CD4-positive, CD25-positive, alpha-beta regulatory T cell (primary cell): ENCODE results near the gene SPRR2B. TPM values are rescaled to one million over a fixed set of nuclear protein-coding genes. Genes with fewer than 3 reads are reported as not detected.

Experiments used
- ATAC-seq, 2 donors: fragments of 150-1000 bp; cut with Tn5 transposase; one replicate each; pipeline ENCODE4 v1.10.0; 2021; ENCODE audit warnings: low read depth in 2 of 2, moderate number of reproducible peaks in 2 of 2, moderate library complexity in 1 of 2
- DNase-seq, 3 donors: peaks; one replicate each; pipeline versions ENCODE4 v3.0.0 to v3.0.0-alpha.2; 2012 to 2022; ENCODE audit warnings: mixed read lengths in 1 of 3
- H3K27ac ChIP-seq: one replicate; pipeline ENCODE4 v1.7.0; 2013; ENCODE audit warnings: mild to moderate bottlenecking, low read length; ENCODE audit not compliant: insufficient read depth, poor library complexity, severe bottlenecking
- H3K27me3 ChIP-seq: one replicate; pipeline ENCODE4 v1.7.0; 2013; ENCODE audit warnings: low read length; ENCODE audit not compliant: control insufficient read depth, insufficient read depth
- H3K36me3 ChIP-seq: one replicate; pipeline ENCODE4 v1.7.0; 2013; ENCODE audit warnings: mild to moderate bottlenecking, low read length, moderate library complexity; ENCODE audit not compliant: control insufficient read depth, insufficient read depth
- H3K4me1 ChIP-seq: 2 replicates; pipeline ENCODE4 v1.7.0; 2013; ENCODE audit warnings: mild to moderate bottlenecking, low read length; ENCODE audit not compliant: insufficient read depth, control insufficient read depth, poor library complexity, severe bottlenecking
- H3K4me3 ChIP-seq: one replicate; pipeline ENCODE4 v1.7.0; 2013; ENCODE audit warnings: low read depth, mild to moderate bottlenecking, low read length, moderate library complexity
- H3K9me3 ChIP-seq, 2 experiments: 1 replicate in 1 of 2; 2 replicates in 1 of 2; pipeline ENCODE4 v1.7.0; 2013; ENCODE audit warnings: low read length in 2 of 2, mild to moderate bottlenecking in 1 of 2, moderate library complexity in 1 of 2; ENCODE audit not compliant: control insufficient read depth in 2 of 2
- H3K27ac Mint-ChIP-seq, 3 donors: one replicate each; pipeline ENCODE4 v1.8.0; 2020 to 2022; ENCODE audit warnings: mild to moderate bottlenecking in 3 of 3, mixed read lengths in 3 of 3, moderate library complexity in 2 of 3
- H3K27me3 Mint-ChIP-seq: one replicate; pipeline ENCODE4 v1.8.0; 2022; ENCODE audit warnings: mild to moderate bottlenecking, mixed read lengths
- H3K36me3 Mint-ChIP-seq: one replicate; pipeline ENCODE4 v1.8.0; 2020; ENCODE audit warnings: mixed read lengths
- H3K4me1 Mint-ChIP-seq, 4 donors: one replicate each; pipeline ENCODE4 v1.8.0; 2020 to 2022; ENCODE audit warnings: mixed read lengths in 4 of 4, mild to moderate bottlenecking in 1 of 4
- H3K4me3 Mint-ChIP-seq, 4 donors: one replicate each; pipeline ENCODE4 v1.8.0; 2020 to 2022; ENCODE audit warnings: mild to moderate bottlenecking in 4 of 4, mixed read lengths in 4 of 4, moderate library complexity in 3 of 4
- H3K9me3 Mint-ChIP-seq, 7 donors: one replicate each; pipeline ENCODE4 v1.8.0; 2020 to 2022; ENCODE audit warnings: mixed read lengths in 7 of 7, mild to moderate bottlenecking in 3 of 7, moderate library complexity in 2 of 7
- polyA plus RNA-seq, 4 donors: library from polyadenylated mRNA; unstranded; fragments of 300-500 nt; fragmentation: Illumina TruSeq; gene quantifications; one replicate each; pipeline ENCODE4 v1.2.3, GENCODE V29; 2021
- total RNA-seq: library from RNA; stranded (reverse); gene quantifications from one replicate; pipeline ENCODE4 v1.2.3, GENCODE V29; 2022

The SPRR2B gene
- total and polyA plus RNA-seq, 5 donors from 2014 or later: not detected

DNA sequence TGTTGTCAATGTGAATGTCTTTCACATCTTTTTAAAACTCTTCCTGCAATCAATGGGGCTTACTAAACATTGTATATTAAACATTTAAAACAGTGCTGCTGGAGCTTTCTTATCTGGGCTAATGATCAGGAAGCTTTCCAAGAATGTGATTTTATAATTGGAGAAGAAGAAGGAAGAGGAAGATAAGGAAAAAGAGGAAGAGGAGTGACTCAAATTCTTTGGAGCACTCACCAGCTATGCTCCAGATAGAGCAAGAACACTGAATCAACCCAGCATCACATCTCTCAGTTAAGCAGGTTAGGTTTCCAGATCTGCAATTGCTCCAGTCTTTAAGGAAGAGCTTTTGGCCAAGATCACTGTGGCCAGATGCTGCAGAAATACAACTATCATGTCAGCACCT lies 24.4 kb upstream of the SPRR2B start:
- Mint-ChIP-seq H3K36me3 (no peaks in the 10 kb centered on the region), H3K9me3 (no peaks in the 10 kb centered on the region), H3K27me3 (peaks cover 28% of the 10 kb centered on the region), H3K4me3 (no peak overlapping the region), H3K4me1 (no peaks in the 10 kb centered on the region), H3K27ac (no peak overlapping the region)
- no peaks in the 10 kb centered on the region for H3K36me3 ChIP-seq
- DNase-seq (no peak), ATAC-seq (no peak)
- peaks cover 2% of the 10 kb centered on the region for H3K27me3 ChIP-seq
- no peak overlapping the region for H3K4me3 ChIP-seq
- no peaks in the 10 kb centered on the region for H3K9me3 ChIP-seq
- H3K27ac ChIP-seq: no peak overlapping the region
- no peaks in the 10 kb centered on the region for H3K4me1 ChIP-seq

DNA sequence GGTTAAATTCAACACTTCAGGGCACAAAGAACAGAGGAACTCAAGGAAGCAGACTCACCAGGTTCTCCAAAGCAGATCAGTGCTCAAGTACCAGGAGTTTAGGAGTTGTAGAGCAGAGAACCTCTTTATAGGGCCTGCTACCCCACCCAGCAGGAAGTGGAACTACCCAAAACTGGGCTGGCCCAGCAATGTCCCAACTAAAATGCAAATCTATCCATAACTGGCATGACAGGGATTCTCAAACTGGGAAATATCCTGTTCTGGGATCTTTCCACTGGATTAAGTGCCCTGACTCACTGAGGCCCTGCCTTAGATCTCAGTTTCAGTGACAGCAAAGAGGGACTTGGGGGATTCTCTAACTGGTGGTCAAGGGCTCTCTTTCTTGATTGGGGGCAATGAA lies 23.0 kb upstream of the SPRR2B start, which contains the start of gene SPRR2E:
Gene SPRR2E (minus strand): TSS at position 101 of the 400 bp plus-strand sequence. CDS start 775 bp downstream, outside the sequence.
- H3K4me3 ChIP-seq: no peak within 1 kb of the TSS
- DNase-seq (no peak), ATAC-seq (no peak)
- H3K27me3 ChIP-seq: peaks cover 3% of the 10 kb centered on the region
- Mint-ChIP-seq H3K36me3 (no peaks in the 10 kb centered on the region), H3K4me1 (no peaks in the 10 kb centered on the region), H3K9me3 (no peaks in the 10 kb centered on the region), H3K27ac (no peak within 1 kb of the TSS), H3K27me3 (peaks cover 25% of the 10 kb centered on the region), H3K4me3 (no peak within 1 kb of the TSS)
- H3K4me1 ChIP-seq: no peaks in the 10 kb centered on the region
- no peaks in the 10 kb centered on the region for H3K36me3 ChIP-seq
- no peak within 1 kb of the TSS for H3K27ac ChIP-seq
- no peaks in the 10 kb centered on the region for H3K9me3 ChIP-seq

- Mint-ChIP-seq H3K4me1 (no peaks in the 10 kb centered on the region), H3K27ac (no peak overlapping the region), H3K27me3 (peaks cover 23% of the 10 kb centered on the region), H3K36me3 (no peaks in the 10 kb centered on the region), H3K4me3 (no peak overlapping the region), H3K9me3 (peaks cover 0 to 5% (median 0%) of the 10 kb centered on the region in 7 donors)
- no peaks in the 10 kb centered on the region for H3K9me3 ChIP-seq
- DNase-seq: no peak
- H3K36me3 ChIP-seq: no peaks in the 10 kb centered on the region
- no peaks in the 10 kb centered on the region for H3K4me1 ChIP-seq
- H3K27ac ChIP-seq: no peak overlapping the region
- H3K4me3 ChIP-seq: no peak overlapping the region
- H3K27me3 ChIP-seq: peaks cover 3% of the 10 kb centered on the region
- ATAC-seq: no peak
Measured at GRCh38 chr1:153087652-153088051, 16.2 kb upstream of the SPRR2B start.

- Histone ChIP-seq H3K4me1 (no peaks in the 10 kb centered on the region), H3K4me3 (no peak overlapping the region), H3K36me3 (no peaks in the 10 kb centered on the region), H3K27me3 (no peaks in the 10 kb centered on the region), H3K27ac (no peak overlapping the region), H3K9me3 (no peaks in the 10 kb centered on the region)
- DNase-seq (no peak), ATAC-seq (no peak)
- peaks cover 0 to 12% (median 5%) of the 10 kb centered on the region in 7 donors for H3K9me3 Mint-ChIP-seq
- no peak overlapping the region for H3K27ac Mint-ChIP-seq
- H3K27me3 Mint-ChIP-seq: peaks cover 16% of the 10 kb centered on the region
- no peaks in the 10 kb centered on the region for H3K36me3 Mint-ChIP-seq
- H3K4me1 Mint-ChIP-seq: no peaks in the 10 kb centered on the region
- H3K4me3 Mint-ChIP-seq: no peak overlapping the region
Measured at GRCh38 chr1:153081736-153082135, 10.3 kb upstream of the SPRR2B start.

DNA sequence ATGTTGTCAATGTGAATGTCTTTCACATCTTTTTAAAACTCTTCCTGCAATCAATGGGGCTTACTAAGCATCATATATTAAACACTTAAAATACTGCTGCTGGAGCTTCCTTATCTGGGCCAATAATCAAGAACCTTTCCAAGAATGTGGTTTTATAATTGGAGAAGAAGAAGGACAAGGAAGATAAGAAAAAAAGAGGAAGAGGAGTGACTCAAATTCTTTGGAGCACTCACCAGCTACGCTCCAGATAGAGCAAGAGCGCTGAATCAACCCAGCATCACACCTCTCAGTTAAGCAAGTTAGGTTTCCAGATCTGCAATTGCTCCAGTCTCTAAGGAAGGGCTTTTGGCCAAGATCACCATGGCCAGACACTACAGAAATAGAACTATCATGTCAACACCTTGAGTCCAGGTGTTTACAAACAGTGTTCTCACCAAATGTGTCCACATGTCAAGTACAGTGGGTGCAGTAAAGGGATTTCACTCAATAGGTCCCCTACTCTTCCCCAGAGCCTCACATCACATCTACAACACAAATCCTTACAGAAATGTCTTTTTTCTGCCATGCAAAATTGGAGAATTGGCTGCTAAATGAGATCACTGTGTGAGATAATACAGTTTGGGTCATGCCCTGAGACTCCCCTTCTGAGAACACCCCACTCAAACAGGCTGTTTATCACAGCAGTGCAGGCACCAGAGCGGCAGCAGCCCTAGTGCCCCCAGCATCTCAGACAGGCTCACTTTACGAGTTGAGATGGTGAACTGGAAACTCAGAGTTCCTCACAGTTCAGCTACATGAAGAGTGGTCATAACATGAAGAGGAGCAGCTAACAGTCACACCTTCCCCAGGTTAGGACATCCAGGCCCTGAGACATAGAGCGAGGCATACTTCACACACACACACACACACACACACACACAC lies 1.7 kb upstream of the SPRR2B start:
- Histone ChIP-seq H3K27ac (no peak overlapping the region), H3K9me3 (no peaks in the 10 kb centered on the region), H3K4me1 (no peaks in the 10 kb centered on the region), H3K4me3 (no peak overlapping the region), H3K36me3 (no peaks in the 10 kb centered on the region), H3K27me3 (peaks cover 1% of the 10 kb centered on the region)
- Mint-ChIP-seq H3K9me3 (peaks cover 0 to 7% (median 0%) of the 10 kb centered on the region in 7 donors), H3K4me3 (no peak overlapping the region), H3K4me1 (no peaks in the 10 kb centered on the region), H3K27me3 (peaks cover 4% of the 10 kb centered on the region), H3K27ac (no peak overlapping the region), H3K36me3 (no peaks in the 10 kb centered on the region)
- ATAC-seq: no peak
- DNase-seq: no peak

DNA sequence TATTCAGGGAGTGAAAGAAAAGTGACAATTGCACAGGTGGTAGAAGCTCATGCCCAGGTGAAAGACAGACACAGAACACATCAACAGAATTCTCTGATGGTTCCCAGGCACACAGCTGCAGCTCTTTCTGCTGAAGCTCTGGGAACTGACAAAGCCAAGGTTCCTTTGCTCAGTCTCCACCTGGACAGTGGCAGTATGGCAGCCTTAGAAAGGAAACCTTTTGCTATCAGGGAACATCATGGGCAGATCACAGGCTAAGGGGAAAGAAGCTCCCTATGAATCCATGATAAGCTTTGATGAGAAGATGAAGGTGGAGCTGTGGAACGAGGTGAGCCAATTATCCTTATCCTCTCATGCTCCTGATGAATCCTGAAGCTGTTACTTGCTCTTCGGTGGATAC lies 1.2 kb downstream of the SPRR2B start:
- Histone ChIP-seq H3K9me3 (no peaks in the 10 kb centered on the region), H3K4me3 (no peak overlapping the region), H3K27me3 (peaks cover 1% of the 10 kb centered on the region), H3K27ac (no peak overlapping the region), H3K36me3 (no peaks in the 10 kb centered on the region), H3K4me1 (no peaks in the 10 kb centered on the region)
- Mint-ChIP-seq H3K36me3 (no peaks in the 10 kb centered on the region), H3K4me3 (no peak overlapping the region), H3K9me3 (peaks cover 0 to 2% (median 0%) of the 10 kb centered on the region in 7 donors), H3K27me3 (peaks cover 10% of the 10 kb centered on the region), H3K4me1 (no peaks in the 10 kb centered on the region), H3K27ac (no peak overlapping the region)
- DNase-seq (no peak), ATAC-seq (no peak)

DNA sequence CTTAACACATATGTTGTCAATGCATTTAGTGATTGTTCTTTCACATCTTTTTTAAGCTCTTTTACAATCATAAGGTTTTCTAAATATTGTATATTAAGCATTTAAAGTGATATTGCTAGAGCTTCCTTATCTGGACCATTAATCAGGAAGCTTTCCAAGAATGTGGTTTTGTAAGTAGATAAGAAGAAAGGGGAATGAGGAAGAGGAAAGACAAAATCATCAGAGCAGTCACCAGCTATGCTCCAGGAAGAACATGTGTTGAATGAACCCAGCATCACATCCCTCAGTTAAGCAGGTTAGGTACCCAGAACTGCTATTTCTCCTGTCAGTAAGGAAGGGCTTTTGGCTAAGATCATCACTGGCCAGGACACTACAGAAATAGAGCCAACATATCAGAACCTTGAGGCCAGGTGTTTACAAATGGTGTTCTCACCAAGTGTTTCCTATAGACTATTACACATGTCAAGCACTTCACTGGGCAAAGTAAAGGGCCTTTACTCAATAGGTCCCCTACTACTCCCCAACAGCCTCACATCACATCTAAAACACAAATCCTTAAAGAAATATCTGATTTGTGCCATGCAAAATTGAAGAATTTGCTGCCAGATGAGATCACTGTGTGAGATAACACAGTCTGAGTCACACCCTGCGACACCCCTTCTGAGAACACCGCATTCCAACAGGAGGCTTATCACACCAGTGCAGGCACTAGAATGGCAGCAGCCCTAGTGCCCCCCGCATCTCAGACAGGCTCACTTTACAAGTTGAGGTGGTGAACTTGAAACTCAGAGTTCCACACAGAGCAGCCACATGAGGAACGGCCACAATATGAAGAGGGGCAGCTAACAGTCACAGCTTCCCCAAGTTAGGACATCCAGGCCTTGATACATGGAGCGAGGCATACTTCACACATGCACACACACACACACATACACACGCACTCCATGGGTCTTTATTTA lies 12.3 kb downstream of the SPRR2B start:
- no peak for ATAC-seq
- Histone ChIP-seq H3K27ac (no peak overlapping the region), H3K36me3 (no peaks in the 10 kb centered on the region), H3K4me3 (no peak overlapping the region), H3K4me1 (no peaks in the 10 kb centered on the region), H3K27me3 (peaks cover 4% of the 10 kb centered on the region), H3K9me3 (no peaks in the 10 kb centered on the region)
- no peaks in the 10 kb centered on the region for H3K36me3 Mint-ChIP-seq
- H3K4me1 Mint-ChIP-seq: no peaks in the 10 kb centered on the region
- DNase-seq: no peak
- no peak overlapping the region for H3K4me3 Mint-ChIP-seq
- H3K27ac Mint-ChIP-seq: no peak overlapping the region
- peaks cover 41% of the 10 kb centered on the region for H3K27me3 Mint-ChIP-seq
- peaks cover 0 to 2% (median 0%) of the 10 kb centered on the region in 7 donors for H3K9me3 Mint-ChIP-seq
